Right lobe of liver (tissue), 6 donors: ENCODE results near the gene JKAMP. TPM values are rescaled to one million over a fixed set of nuclear protein-coding genes. Genes with fewer than 3 reads are reported as not detected.
A peak's percentile ranks its signal among the peaks of the same experiment; 100 is the strongest.

ENCODE experiments used
- ATAC-seq, 4 donors: fragments of 200-7000 bp; cut with Tn5 transposase; one replicate each; pipeline ENCODE4 v1.9.1; 2020; ENCODE audit warnings: mild to moderate bottlenecking in 4 of 4, moderate library complexity in 4 of 4
- DNase-seq, 3 donors: peaks; one replicate each; pipeline ENCODE4 v3.0.0-alpha.2; 2020
- H3K27ac ChIP-seq, 3 donors: fragments of 200-600 bp; one replicate each; pipeline ENCODE4 v1.8.0; 2022
- H3K27me3 ChIP-seq, 2 donors: fragments of 200-600 bp; one replicate each; pipeline ENCODE4 v1.8.0; 2022
- H3K36me3 ChIP-seq, 4 donors: fragments of 200-600 bp; sonication (generic) in 1 of 4; one replicate each; pipeline versions ENCODE4 v1.5.1 to v1.8.0; 2017 to 2022; ENCODE audit warnings: control low read depth in 1 of 4
- H3K4me1 ChIP-seq, 4 donors: fragments of 200-600 bp; sonication (generic) in 1 of 4; one replicate each; pipeline versions ENCODE4 v1.5.1 to v1.8.0; 2017 to 2022; ENCODE audit warnings: control low read depth in 1 of 4
- H3K4me3 ChIP-seq, 3 donors: fragments of 200-600 bp; one replicate each; pipeline ENCODE4 v1.8.0; 2022
- H3K9me3 ChIP-seq, 4 donors: fragments of 200-600 bp; sonication (generic) in 1 of 4; one replicate each; pipeline versions ENCODE4 v1.5.1 to v1.8.0; 2017 to 2022; ENCODE audit warnings: control low read depth in 1 of 4
- POLR2A ChIP-seq: fragments of 450-650 bp; IDR thresholded peaks from one replicate; pipeline ENCODE4 v1.6.1; 2017; ENCODE audit warnings: antibody characterized with exemption, mild to moderate bottlenecking
- WGBS: methylation state at CpG from one replicate; pipeline ENCODE4 v1.1.6; 2018; ENCODE audit warnings: low coverage, low lambda C conversion rate; ENCODE audit not compliant: insufficient coverage; ENCODE audit errors: missing lambda C conversion rate; 5-methylcytosine and 5-hydroxymethylcytosine counted together
- intact Hi-C, 2 donors: fragments of 100-400 bp; cut with DNase I; formaldehyde crosslinking; loops; one replicate each; pipeline versions ENCODE4 v1.11.2 to v1.14.1; 2022
- long read RNA-seq: library from polyadenylated mRNA; unstranded; transcript quantifications from one replicate; pipeline ENCODE4 v2.0.0, GENCODE V29; 2019
- total RNA-seq, 6 experiments: library from RNA; depleted of rRNA in 2 of 6; stranded (reverse); fragments of >200 nt in 2 of 6; fragmentation: NEBNext Ultra II Directional in 3 of 6; extraction: Animal tissue kit (Norgen Biotek cat#: 25700) in 3 of 6; gene quantifications; one replicate each; pipeline versions ENCODE4 v1.1.0 to v1.2.4, GENCODE V29; 2016 to 2023
- TF ChIP-seq, protein P1 (sequence below), 4 donors: fragments of 200-600 bp in 3 of 4; fragments of 450-650 bp in 1 of 4; IDR thresholded peaks; one replicate each; pipeline versions ENCODE4 v1.5.1 to v1.8.0; 2016 to 2022; ENCODE audit warnings: antibody characterized with exemption in 4 of 4, mild to moderate bottlenecking in 2 of 4
- donor health status: DM: no; HTN: yes; CAD: no.
- donor health status: DM: no; HTN: no; CAD: no.
- donor health status: DM: no; HTN: no; CAD: no.
- donor health status: DM: no; HTN: yes; CAD: no.
- donor health status: DM: no; HTN: yes; CAD: no.

Gene JKAMP, protein sequence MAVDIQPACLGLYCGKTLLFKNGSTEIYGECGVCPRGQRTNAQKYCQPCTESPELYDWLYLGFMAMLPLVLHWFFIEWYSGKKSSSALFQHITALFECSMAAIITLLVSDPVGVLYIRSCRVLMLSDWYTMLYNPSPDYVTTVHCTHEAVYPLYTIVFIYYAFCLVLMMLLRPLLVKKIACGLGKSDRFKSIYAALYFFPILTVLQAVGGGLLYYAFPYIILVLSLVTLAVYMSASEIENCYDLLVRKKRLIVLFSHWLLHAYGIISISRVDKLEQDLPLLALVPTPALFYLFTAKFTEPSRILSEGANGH
- total RNA-seq = 10 to 100 TPM; 15.3 to 32.3 (median 16.1) TPM
- long read RNA-seq, partial matches to known transcripts = 0 of 6 reads
- long read RNA-seq, other reads (novel, unspliced or antisense) = 1 of 6 reads

- DNase-seq (peak; percentile 98 to 99 (median 99)), ATAC-seq (peak; percentile 92 to 97 (median 93))
- peaks cover 0 to 30% (median 11%) of the 10 kb centered on the region in 4 donors for H3K4me1 ChIP-seq
- H3K36me3 ChIP-seq = peaks cover 0 to 13% (median 2%) of the 10 kb centered on the region in 4 donors
- intact Hi-C loops = no loop called here
- no peaks in the 10 kb centered on the region for H3K9me3 ChIP-seq
- WGBS = 0% methylated on average over 12 of the region's 92 CpGs
- no peaks in the 10 kb centered on the region for H3K27me3 ChIP-seq
- TF ChIP-seq, protein P1, sequence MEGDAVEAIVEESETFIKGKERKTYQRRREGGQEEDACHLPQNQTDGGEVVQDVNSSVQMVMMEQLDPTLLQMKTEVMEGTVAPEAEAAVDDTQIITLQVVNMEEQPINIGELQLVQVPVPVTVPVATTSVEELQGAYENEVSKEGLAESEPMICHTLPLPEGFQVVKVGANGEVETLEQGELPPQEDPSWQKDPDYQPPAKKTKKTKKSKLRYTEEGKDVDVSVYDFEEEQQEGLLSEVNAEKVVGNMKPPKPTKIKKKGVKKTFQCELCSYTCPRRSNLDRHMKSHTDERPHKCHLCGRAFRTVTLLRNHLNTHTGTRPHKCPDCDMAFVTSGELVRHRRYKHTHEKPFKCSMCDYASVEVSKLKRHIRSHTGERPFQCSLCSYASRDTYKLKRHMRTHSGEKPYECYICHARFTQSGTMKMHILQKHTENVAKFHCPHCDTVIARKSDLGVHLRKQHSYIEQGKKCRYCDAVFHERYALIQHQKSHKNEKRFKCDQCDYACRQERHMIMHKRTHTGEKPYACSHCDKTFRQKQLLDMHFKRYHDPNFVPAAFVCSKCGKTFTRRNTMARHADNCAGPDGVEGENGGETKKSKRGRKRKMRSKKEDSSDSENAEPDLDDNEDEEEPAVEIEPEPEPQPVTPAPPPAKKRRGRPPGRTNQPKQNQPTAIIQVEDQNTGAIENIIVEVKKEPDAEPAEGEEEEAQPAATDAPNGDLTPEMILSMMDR (IDR thresholded peaks at IDR 0.05) = peak; percentile 59 to 67 (median 62)
- peak; percentile 88 for TF ChIP-seq POLR2A
- H3K27ac ChIP-seq = peak within 1 kb of the TSS; percentile 91 to 93 (median 92)
- H3K4me3 ChIP-seq = peak within 1 kb of the TSS; percentile 53 to 93 (median 90)
These were observed at the start of gene JKAMP, which contains the start of gene L3HYPDH for GRCh38 chr14:59483819-59484638. JKAMP (plus strand) TSS chr14:59484517; CDS start chr14:59484590, 73 bp downstream. L3HYPDH (minus strand) TSS chr14:59484408; CDS start chr14:59484316, 92 bp downstream.

- TF ChIP-seq, protein P1 (IDR thresholded peaks at IDR 0.05) = no peak
- no peak for TF ChIP-seq POLR2A
- no peaks in the 10 kb centered on the region for H3K27me3 ChIP-seq
- 73% methylated on average over 3 of the region's 3 CpGs for WGBS
- no peaks in the 10 kb centered on the region for H3K4me1 ChIP-seq
- DNase-seq = no peak
- H3K4me3 ChIP-seq = no peak overlapping the region
- H3K27ac ChIP-seq = no peak overlapping the region
- H3K36me3 ChIP-seq = no peaks in the 10 kb centered on the region
- no peak for ATAC-seq
- intact Hi-C loops = no loop called here
- H3K9me3 ChIP-seq = no peaks in the 10 kb centered on the region
These were observed 49.2 kb upstream of the JKAMP start for GRCh38 chr14:59435101-59435500.

DNA sequence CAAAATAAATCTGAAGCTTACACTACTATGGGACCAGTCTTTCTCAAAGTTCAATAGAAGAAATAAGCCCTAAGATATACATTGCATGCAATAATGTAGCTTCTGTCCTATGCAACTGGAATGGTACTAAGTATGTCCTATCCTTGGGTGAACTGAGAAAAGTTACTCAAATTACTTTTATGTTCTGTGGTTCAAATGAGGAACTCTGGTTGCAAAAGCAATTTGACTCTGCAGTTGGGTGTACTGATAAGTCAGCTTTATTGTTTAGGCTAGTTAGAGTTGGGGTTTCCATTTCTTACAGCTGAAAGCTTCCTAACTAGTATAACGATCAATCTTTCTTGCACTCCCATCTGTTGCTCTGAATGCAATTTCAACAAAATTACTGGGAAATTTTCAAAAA, 48.3 kb upstream of the JKAMP start:
- peaks cover 0 to 4% (median 0%) of the 10 kb centered on the region in 4 donors for H3K4me1 ChIP-seq
- WGBS = 75% methylated on average over 1 of the region's 1 CpG
- no peak overlapping the region for H3K27ac ChIP-seq
- no peak overlapping the region for H3K4me3 ChIP-seq
- intact Hi-C loops = no loop called here
- H3K27me3 ChIP-seq = no peaks in the 10 kb centered on the region
- no peak for ATAC-seq
- DNase-seq = no peak
- TF ChIP-seq POLR2A = no peak
- TF ChIP-seq, protein P1 (IDR thresholded peaks at IDR 0.05) = no peak
- H3K9me3 ChIP-seq = no peaks in the 10 kb centered on the region
- no peaks in the 10 kb centered on the region for H3K36me3 ChIP-seq

DNA sequence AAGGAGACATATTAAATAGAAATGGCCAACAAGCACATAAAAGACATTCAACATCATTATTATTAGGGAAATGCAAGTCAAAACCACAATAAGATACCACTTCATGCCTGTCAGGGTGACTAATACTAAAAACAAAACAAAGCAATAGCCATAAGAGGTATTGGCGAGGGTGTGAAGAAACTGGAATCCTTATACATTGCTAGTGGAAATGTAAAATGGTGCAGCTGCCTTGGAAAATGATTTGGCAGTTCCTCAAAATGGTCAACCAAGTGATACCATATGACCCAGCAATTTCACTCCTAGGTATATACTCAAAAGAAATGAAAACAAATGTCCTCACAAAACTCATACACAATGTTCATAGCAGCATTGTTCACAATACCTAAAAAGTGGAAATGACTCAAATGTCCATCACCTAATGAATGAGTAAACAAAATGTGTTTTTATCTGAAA, 46.1 kb upstream of the JKAMP start:
- ATAC-seq (no peak), DNase-seq (no peak)
- H3K9me3 ChIP-seq = no peaks in the 10 kb centered on the region
- WGBS = 89% methylated on average over 1 of the region's 1 CpG
- H3K27ac ChIP-seq = no peak overlapping the region
- peaks cover 0 to 7% (median 0%) of the 10 kb centered on the region in 4 donors for H3K4me1 ChIP-seq
- no peaks in the 10 kb centered on the region for H3K36me3 ChIP-seq
- TF ChIP-seq POLR2A = no peak
- TF ChIP-seq, protein P1 (IDR thresholded peaks at IDR 0.05) = no peak
- H3K27me3 ChIP-seq = no peaks in the 10 kb centered on the region
- intact Hi-C loops = no loop called here
- H3K4me3 ChIP-seq = no peak overlapping the region
